Parathyroid adenoma (tissue), 2 donors: ENCODE measurements around the gene GTF2F1.

ENCODE experiments used
- H2AFZ ChIP-seq: fragments of 300-600 bp; sonication (generic); one replicate; pipeline ENCODE4 v1.7.0; 2017; ENCODE audit warnings: antibody characterized with exemption, mild to moderate bottlenecking
- H3K27ac ChIP-seq: fragments of 300-600 bp; sonication (generic); one replicate; pipeline ENCODE4 v1.7.0; 2017
- H3K27me3 ChIP-seq: fragments of 300-600 bp; sonication (generic); one replicate; pipeline ENCODE4 v1.7.0; 2017; ENCODE audit warnings: low read length; ENCODE audit not compliant: control insufficient read depth, insufficient read depth
- H3K36me3 ChIP-seq: fragments of 300-600 bp; sonication (generic); one replicate; pipeline ENCODE4 v1.7.0; 2017; ENCODE audit warnings: low read length; ENCODE audit not compliant: control insufficient read depth, insufficient read depth
- H3K4me1 ChIP-seq: fragments of 300-600 bp; sonication (generic); one replicate; pipeline ENCODE4 v1.7.0; 2017; ENCODE audit warnings: control low read depth
- H3K4me2 ChIP-seq: fragments of 300-600 bp; sonication (generic); one replicate; pipeline ENCODE4 v1.7.0; 2017; ENCODE audit warnings: low read length
- H3K4me3 ChIP-seq: fragments of 300-600 bp; sonication (generic); one replicate; pipeline ENCODE4 v1.7.0; 2017; ENCODE audit warnings: low read depth, low read length
- H3K79me2 ChIP-seq: fragments of 300-600 bp; sonication (generic); one replicate; pipeline ENCODE4 v1.7.0; 2017; ENCODE audit warnings: control low read depth
- H3K9ac ChIP-seq: fragments of 300-600 bp; sonication (generic); one replicate; pipeline ENCODE4 v1.7.0; 2017; ENCODE audit warnings: mild to moderate bottlenecking
- H3K9me3 ChIP-seq: fragments of 300-600 bp; sonication (generic); one replicate; pipeline ENCODE4 v1.7.0; 2017; ENCODE audit warnings: low read length; ENCODE audit not compliant: control insufficient read depth
- CTCF ChIP-seq: fragments of 300-600 bp; sonication (generic); IDR thresholded peaks from one replicate; pipeline ENCODE4 v1.7.0; 2017; ENCODE audit warnings: antibody characterized with exemption, mild to moderate bottlenecking
- donor health status: primary hyperparathyroidism.

GTF2F1 gene

GRCh38 chr19:6381030-6381750 lies 11.8 kb downstream of the GTF2F1 start:
- Histone ChIP-seq H2AFZ (no peak overlapping the region), H3K27ac (no peak overlapping the region), H3K79me2 (no peaks in the 10 kb centered on the region), H3K4me2 (no peak overlapping the region), H3K9ac (no peak overlapping the region), H3K9me3 (no peaks in the 10 kb centered on the region), H3K4me3 (no peak overlapping the region), H3K4me1 (no peaks in the 10 kb centered on the region), H3K27me3 (no peaks in the 10 kb centered on the region), H3K36me3 (no peaks in the 10 kb centered on the region)
- no peak for TF ChIP-seq CTCF

GRCh38 chr19:6379744-6380143 lies 13.2 kb downstream of the GTF2F1 start:
- no peaks in the 10 kb centered on the region for H3K36me3 ChIP-seq
- no peak overlapping the region for H3K27ac ChIP-seq

DNA sequence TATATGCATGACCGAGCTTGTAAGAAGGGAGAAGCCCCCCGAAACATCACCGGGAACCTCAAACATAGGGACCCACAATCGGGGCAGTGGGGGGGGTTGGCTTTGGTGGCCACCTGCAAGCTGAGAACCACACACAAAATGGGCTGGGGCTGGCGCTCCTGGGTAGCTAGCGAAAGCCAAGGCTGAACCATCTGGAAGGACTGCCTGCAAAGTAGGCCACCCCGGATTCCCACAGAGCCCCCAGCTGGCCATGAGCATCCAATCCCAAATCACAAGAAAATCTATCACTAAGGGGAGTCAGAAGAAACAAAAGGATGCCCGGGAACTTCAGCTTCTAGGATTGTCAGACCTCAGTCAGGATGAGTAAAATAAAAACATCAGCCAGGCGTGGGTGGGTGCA lies 14.5 kb downstream of the GTF2F1 start:
- H3K27ac ChIP-seq, result no peak overlapping the region

More at GRCh38 chr19:6379744-6380143, 13.2 kb downstream of the GTF2F1 start:
- no peaks in the 10 kb centered on the region for H3K4me1 ChIP-seq
- H3K4me3 ChIP-seq, result no peak overlapping the region
- no peak overlapping the region for H3K4me2 ChIP-seq
- H3K9me3 ChIP-seq, result no peaks in the 10 kb centered on the region
- no peaks in the 10 kb centered on the region for H3K79me2 ChIP-seq
- H3K9ac ChIP-seq, result no peak overlapping the region
- no peak overlapping the region for H2AFZ ChIP-seq
- TF ChIP-seq CTCF, result no peak
- no peaks in the 10 kb centered on the region for H3K27me3 ChIP-seq

DNA sequence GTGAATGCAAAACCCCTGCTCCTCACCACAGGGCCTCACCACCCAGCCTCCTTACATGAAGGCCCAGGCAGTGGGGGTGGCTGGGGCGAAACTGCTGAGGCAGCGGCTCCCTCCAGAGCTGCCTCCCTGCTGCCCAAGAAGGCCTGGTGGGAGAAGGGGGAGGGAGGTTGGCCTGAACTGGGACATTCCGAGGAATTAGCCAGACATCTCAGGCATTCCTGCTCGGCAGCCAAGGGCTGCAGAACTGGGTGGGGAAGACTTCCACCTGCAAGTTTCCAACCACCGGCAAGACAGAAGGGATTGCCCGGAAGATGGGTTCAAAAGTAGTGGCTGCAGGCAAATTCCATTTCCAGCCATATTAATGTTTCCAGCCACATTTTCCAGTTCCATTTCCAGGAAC lies 14.9 kb downstream of the GTF2F1 start:
- H3K27ac ChIP-seq, result peak overlapping the region; percentile 4
- H3K4me1 ChIP-seq, result no peaks in the 10 kb centered on the region
- no peak overlapping the region for H3K4me2 ChIP-seq
- no peaks in the 10 kb centered on the region for H3K79me2 ChIP-seq
- H3K27me3 ChIP-seq, result no peaks in the 10 kb centered on the region
- H3K9ac ChIP-seq, result no peak overlapping the region
- no peaks in the 10 kb centered on the region for H3K36me3 ChIP-seq
- no peak overlapping the region for H2AFZ ChIP-seq
- no peak for TF ChIP-seq CTCF
- H3K4me3 ChIP-seq, result no peak overlapping the region
- H3K9me3 ChIP-seq, result no peaks in the 10 kb centered on the region

More for the DNA sequence above, 14.5 kb downstream of the GTF2F1 start:
- H3K27me3 ChIP-seq, result no peaks in the 10 kb centered on the region
- no peak overlapping the region for H3K4me3 ChIP-seq
- H2AFZ ChIP-seq, result no peak overlapping the region
- no peaks in the 10 kb centered on the region for H3K36me3 ChIP-seq
- no peak overlapping the region for H3K4me2 ChIP-seq
- no peaks in the 10 kb centered on the region for H3K4me1 ChIP-seq
- H3K9ac ChIP-seq, result no peak overlapping the region
- no peak for TF ChIP-seq CTCF
- H3K79me2 ChIP-seq, result no peaks in the 10 kb centered on the region
- H3K9me3 ChIP-seq, result no peaks in the 10 kb centered on the region
